Measurements from ENCODE around the gene TRABD2B.

- TF ChIP-seq CTCF (IDR thresholded peaks at IDR 0.05) = no peak
- TF ChIP-seq POLR2A (IDR thresholded peaks at IDR 0.05) = no peak
Measured at GRCh38 chr1:48022306-48022705, 25.1 kb upstream of the TRABD2B start.

Measured in prostate gland (tissue), 2 donors.